Ishikawa (cell line): Measurements from ENCODE around the gene NR6A1.

ENCODE experiments used
- CREB1 ChIP-seq: IDR thresholded peaks from 2 replicates; pipeline ENCODE4 v1.6.1; 2012; ENCODE audit warnings: low read depth
- EP300 ChIP-seq: IDR thresholded peaks from 2 replicates; pipeline ENCODE4 v1.6.1; 2012; ENCODE audit warnings: borderline replicate concordance
- REST ChIP-seq: IDR thresholded peaks from 2 replicates; pipeline ENCODE4 v1.6.1; 2012; ENCODE audit warnings: low read depth, mild to moderate bottlenecking
- TAF1 ChIP-seq: IDR thresholded peaks from 2 replicates; pipeline ENCODE4 v1.6.1; 2012; ENCODE audit warnings: low read depth, mild to moderate bottlenecking
- TCF12 ChIP-seq: IDR thresholded peaks from 2 replicates; pipeline ENCODE4 v1.6.1; 2012; ENCODE audit warnings: low read depth
- YY1 ChIP-seq: IDR thresholded peaks from 2 replicates; pipeline ENCODE4 v1.6.1; 2012; ENCODE audit warnings: low read depth

- TF ChIP-seq YY1, result no peak
- no peak for TF ChIP-seq EP300
- no peak for TF ChIP-seq CREB1
- no peak for TF ChIP-seq REST
- TF ChIP-seq TCF12, result no peak
- TF ChIP-seq TAF1, result no peak
Observed at GRCh38 chr9:124767821-124768220, 3.3 kb downstream of the NR6A1 start.
